Measurements from ENCODE around the gene SPEG. TPM values are rescaled to one million over a fixed set of nuclear protein-coding genes. Genes with fewer than 3 reads are reported as not detected.

SPEG gene
- total RNA-seq, 1 experiment from 2014 or later = 55.3 TPM

DNA sequence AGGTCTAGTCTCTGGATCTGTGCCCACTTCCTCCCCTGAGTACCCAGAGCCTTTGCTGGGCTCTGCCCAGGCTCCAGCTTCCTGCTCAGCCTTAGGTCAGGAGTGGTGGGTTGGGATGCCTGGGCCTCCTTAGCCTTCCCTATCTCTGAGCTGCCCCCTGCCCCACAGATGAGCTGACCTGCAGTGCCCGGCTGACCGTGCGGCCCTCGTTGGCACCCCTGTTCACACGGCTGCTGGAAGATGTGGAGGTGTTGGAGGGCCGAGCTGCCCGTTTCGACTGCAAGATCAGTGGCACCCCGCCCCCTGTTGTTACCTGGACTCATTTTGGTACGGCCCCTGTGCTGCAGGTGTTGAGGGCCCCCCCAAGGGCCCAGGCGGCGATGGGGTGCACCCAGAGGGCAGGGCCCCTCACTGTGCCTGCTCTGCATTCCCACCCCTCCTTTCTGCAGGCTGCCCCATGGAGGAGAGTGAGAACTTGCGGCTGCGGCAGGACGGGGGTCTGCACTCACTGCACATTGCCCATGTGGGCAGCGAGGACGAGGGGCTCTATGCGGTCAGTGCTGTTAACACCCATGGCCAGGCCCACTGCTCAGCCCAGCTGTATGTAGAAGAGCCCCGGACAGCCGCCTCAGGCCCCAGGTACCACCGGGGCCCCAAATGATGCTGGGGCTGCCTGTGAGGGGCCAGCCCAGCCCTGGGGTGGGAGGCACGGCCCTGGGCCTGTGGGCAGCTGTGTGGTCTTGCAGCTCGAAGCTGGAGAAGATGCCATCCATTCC is 34.0 kb downstream of the SPEG start (continued):
- no peak for TF ChIP-seq MXD4 (CRISPR knock-in tag; IDR thresholded peaks at IDR 0.05; ENCODE audit: borderline replicate concordance)

DNA sequence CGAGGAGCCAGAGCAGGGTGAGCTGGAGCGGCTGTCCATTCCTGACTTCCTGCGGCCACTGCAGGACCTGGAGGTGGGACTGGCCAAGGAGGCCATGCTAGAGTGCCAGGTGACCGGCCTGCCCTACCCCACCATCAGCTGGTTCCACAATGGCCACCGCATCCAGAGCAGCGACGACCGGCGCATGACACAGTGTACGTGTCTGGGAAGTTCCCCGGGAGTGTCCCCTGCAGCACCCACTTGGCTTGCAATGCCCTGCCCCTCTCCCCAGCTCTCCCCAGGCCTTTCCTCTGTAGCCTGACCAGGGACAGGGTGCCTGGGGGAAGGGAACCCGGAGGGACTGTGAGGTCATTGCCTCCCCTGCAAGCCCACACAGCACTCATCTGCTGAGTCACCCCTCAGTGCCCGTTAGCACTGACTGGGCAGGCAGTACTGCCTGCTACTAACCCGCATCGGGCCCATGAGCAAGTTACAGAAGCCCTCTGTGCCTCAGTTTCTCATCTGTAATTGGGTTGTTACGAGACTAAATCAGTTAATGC is 34.6 kb downstream of the SPEG start:
- CTCF ChIA-PET = interaction anchor here (1.3 to 35.9 kb wide), 4 partner anchors 10 to 56 kb away, joined by 3 to 2316 read pairs (median 9); partner anchors contain the start of genes ASIC4, CHPF and TMEM198
- ATAC-seq = no peak
- no peak for TF ChIP-seq TCF7 (CRISPR knock-in tag; IDR thresholded peaks at IDR 0.05; ENCODE audit: low read depth)
- no peak for TF ChIP-seq NR1H2 (CRISPR knock-in tag; IDR thresholded peaks at IDR 0.05)
- TF ChIP-seq ZNF671 (CRISPR knock-in tag; IDR thresholded peaks at IDR 0.05) = no peak
- TF ChIP-seq FOXK1 (CRISPR knock-in tag; IDR thresholded peaks at IDR 0.05) = no peak
- no peak for TF ChIP-seq CDX4 (CRISPR knock-in tag; IDR thresholded peaks at IDR 0.05; ENCODE audit: borderline replicate concordance)
- TF ChIP-seq TP53 (CRISPR knock-in tag; IDR thresholded peaks at IDR 0.05) = no peak
- TF ChIP-seq ETV6 (CRISPR knock-in tag; IDR thresholded peaks at IDR 0.05) = no peak
- TF ChIP-seq ELF4 (CRISPR knock-in tag; IDR thresholded peaks at IDR 0.05; ENCODE audit: low read depth) = no peak
- TF ChIP-seq RELA (CRISPR knock-in tag; IDR thresholded peaks at IDR 0.05; ENCODE audit: borderline replicate concordance) = no peak
- TF ChIP-seq, protein P1, sequence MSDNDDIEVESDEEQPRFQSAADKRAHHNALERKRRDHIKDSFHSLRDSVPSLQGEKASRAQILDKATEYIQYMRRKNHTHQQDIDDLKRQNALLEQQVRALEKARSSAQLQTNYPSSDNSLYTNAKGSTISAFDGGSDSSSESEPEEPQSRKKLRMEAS (CRISPR knock-in tag; IDR thresholded peaks at IDR 0.05) = no peak
- TF ChIP-seq, protein P2, sequence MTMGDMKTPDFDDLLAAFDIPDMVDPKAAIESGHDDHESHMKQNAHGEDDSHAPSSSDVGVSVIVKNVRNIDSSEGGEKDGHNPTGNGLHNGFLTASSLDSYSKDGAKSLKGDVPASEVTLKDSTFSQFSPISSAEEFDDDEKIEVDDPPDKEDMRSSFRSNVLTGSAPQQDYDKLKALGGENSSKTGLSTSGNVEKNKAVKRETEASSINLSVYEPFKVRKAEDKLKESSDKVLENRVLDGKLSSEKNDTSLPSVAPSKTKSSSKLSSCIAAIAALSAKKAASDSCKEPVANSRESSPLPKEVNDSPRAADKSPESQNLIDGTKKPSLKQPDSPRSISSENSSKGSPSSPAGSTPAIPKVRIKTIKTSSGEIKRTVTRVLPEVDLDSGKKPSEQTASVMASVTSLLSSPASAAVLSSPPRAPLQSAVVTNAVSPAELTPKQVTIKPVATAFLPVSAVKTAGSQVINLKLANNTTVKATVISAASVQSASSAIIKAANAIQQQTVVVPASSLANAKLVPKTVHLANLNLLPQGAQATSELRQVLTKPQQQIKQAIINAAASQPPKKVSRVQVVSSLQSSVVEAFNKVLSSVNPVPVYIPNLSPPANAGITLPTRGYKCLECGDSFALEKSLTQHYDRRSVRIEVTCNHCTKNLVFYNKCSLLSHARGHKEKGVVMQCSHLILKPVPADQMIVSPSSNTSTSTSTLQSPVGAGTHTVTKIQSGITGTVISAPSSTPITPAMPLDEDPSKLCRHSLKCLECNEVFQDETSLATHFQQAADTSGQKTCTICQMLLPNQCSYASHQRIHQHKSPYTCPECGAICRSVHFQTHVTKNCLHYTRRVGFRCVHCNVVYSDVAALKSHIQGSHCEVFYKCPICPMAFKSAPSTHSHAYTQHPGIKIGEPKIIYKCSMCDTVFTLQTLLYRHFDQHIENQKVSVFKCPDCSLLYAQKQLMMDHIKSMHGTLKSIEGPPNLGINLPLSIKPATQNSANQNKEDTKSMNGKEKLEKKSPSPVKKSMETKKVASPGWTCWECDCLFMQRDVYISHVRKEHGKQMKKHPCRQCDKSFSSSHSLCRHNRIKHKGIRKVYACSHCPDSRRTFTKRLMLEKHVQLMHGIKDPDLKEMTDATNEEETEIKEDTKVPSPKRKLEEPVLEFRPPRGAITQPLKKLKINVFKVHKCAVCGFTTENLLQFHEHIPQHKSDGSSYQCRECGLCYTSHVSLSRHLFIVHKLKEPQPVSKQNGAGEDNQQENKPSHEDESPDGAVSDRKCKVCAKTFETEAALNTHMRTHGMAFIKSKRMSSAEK (CRISPR knock-in tag; IDR thresholded peaks at IDR 0.05; ENCODE audit: borderline replicate concordance) = no peak
- no peak for TF ChIP-seq ZNF281 (CRISPR knock-in tag; IDR thresholded peaks at IDR 0.05)
- TF ChIP-seq ZBTB21 (CRISPR knock-in tag; IDR thresholded peaks at IDR 0.05; ENCODE audit: borderline replicate concordance) = no peak
- no peak for TF ChIP-seq ZNF138 (CRISPR knock-in tag; conservative IDR thresholded peaks at IDR 0.05)
- TF ChIP-seq NR3C1 (CRISPR knock-in tag; conservative IDR thresholded peaks at IDR 0.05; ENCODE audit: low read depth) = no peak
- no peak for TF ChIP-seq TEAD1 (CRISPR knock-in tag; IDR thresholded peaks at IDR 0.05)
- TF ChIP-seq, protein P3, sequence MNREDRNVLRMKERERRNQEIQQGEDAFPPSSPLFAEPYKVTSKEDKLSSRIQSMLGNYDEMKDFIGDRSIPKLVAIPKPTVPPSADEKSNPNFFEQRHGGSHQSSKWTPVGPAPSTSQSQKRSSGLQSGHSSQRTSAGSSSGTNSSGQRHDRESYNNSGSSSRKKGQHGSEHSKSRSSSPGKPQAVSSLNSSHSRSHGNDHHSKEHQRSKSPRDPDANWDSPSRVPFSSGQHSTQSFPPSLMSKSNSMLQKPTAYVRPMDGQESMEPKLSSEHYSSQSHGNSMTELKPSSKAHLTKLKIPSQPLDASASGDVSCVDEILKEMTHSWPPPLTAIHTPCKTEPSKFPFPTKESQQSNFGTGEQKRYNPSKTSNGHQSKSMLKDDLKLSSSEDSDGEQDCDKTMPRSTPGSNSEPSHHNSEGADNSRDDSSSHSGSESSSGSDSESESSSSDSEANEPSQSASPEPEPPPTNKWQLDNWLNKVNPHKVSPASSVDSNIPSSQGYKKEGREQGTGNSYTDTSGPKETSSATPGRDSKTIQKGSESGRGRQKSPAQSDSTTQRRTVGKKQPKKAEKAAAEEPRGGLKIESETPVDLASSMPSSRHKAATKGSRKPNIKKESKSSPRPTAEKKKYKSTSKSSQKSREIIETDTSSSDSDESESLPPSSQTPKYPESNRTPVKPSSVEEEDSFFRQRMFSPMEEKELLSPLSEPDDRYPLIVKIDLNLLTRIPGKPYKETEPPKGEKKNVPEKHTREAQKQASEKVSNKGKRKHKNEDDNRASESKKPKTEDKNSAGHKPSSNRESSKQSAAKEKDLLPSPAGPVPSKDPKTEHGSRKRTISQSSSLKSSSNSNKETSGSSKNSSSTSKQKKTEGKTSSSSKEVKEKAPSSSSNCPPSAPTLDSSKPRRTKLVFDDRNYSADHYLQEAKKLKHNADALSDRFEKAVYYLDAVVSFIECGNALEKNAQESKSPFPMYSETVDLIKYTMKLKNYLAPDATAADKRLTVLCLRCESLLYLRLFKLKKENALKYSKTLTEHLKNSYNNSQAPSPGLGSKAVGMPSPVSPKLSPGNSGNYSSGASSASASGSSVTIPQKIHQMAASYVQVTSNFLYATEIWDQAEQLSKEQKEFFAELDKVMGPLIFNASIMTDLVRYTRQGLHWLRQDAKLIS (CRISPR knock-in tag; IDR thresholded peaks at IDR 0.05; ENCODE audit: borderline replicate concordance) = no peak
- no peak for TF ChIP-seq OVOL2 (CRISPR knock-in tag; IDR thresholded peaks at IDR 0.05; ENCODE audit: borderline replicate concordance)
- TF ChIP-seq, protein P4, sequence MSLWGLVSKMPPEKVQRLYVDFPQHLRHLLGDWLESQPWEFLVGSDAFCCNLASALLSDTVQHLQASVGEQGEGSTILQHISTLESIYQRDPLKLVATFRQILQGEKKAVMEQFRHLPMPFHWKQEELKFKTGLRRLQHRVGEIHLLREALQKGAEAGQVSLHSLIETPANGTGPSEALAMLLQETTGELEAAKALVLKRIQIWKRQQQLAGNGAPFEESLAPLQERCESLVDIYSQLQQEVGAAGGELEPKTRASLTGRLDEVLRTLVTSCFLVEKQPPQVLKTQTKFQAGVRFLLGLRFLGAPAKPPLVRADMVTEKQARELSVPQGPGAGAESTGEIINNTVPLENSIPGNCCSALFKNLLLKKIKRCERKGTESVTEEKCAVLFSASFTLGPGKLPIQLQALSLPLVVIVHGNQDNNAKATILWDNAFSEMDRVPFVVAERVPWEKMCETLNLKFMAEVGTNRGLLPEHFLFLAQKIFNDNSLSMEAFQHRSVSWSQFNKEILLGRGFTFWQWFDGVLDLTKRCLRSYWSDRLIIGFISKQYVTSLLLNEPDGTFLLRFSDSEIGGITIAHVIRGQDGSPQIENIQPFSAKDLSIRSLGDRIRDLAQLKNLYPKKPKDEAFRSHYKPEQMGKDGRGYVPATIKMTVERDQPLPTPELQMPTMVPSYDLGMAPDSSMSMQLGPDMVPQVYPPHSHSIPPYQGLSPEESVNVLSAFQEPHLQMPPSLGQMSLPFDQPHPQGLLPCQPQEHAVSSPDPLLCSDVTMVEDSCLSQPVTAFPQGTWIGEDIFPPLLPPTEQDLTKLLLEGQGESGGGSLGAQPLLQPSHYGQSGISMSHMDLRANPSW (CRISPR knock-in tag; conservative IDR thresholded peaks at IDR 0.05; ENCODE audit: low read depth) = no peak

More for the DNA sequence above, 34.6 kb downstream of the SPEG start:
- Mint-ChIP-seq H3K27ac (no peak overlapping the region), H3K4me1 (no peaks in the 10 kb centered on the region), H3K9me3 (no peaks in the 10 kb centered on the region), H3K4me3 (no peak overlapping the region), H3K36me3 (no peaks in the 10 kb centered on the region), H3K27me3 (ENCODE audit: low read depth) (no peaks in the 10 kb centered on the region; the same call in 1 of the 2 replicates)
- DNase-seq (ENCODE audit: low spot score) = no peak
- POLR2A ChIA-PET = no interaction called here
